Measurements from ENCODE around the gene APBA2.

The APBA2 gene

GRCh38 chr15:28937271-28937670 lies 51.5 kb downstream of the APBA2 start:
- H3K36me3 ChIP-seq (ENCODE audit: control insufficient read depth, insufficient read depth, low read length) = no peaks in the 10 kb centered on the region
- no peaks in the 10 kb centered on the region for H3K27me3 ChIP-seq (ENCODE audit: control insufficient read depth, insufficient read depth, low read length)
- no peak overlapping the region for H3K9ac ChIP-seq (ENCODE audit: low read length)
- H3K4me1 ChIP-seq (ENCODE audit: control insufficient read depth, insufficient read depth, low read length) = no peaks in the 10 kb centered on the region
- H3K4me3 ChIP-seq (ENCODE audit: low read length) = no peak overlapping the region
- no peaks in the 10 kb centered on the region for H3K9me3 ChIP-seq (ENCODE audit: control insufficient read depth, low read length)

DNA sequence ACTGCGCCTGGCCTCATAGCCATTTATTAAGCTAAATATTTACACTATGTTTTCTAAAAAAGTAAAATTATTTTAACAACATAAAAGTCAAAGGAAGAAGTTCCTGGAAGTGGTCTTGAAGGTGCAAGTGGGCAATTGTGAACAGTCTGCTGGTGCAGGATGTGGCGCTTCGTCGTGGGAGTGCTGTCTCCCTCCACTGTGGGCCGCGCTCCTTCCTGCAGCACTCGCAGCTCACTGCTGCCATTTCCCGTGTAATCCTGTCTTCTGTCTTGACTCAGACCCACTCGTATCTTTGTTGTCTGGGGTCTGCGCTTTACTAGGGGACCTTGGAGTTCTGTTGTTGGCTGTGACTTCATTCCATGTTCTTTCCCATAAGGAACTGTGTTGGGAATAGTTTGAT lies 56.3 kb downstream of the APBA2 start:
- Histone ChIP-seq H3K9ac (ENCODE audit: low read length) (no peak overlapping the region), H3K27me3 (ENCODE audit: control insufficient read depth, insufficient read depth, low read length) (no peaks in the 10 kb centered on the region), H3K36me3 (ENCODE audit: control insufficient read depth, insufficient read depth, low read length) (no peaks in the 10 kb centered on the region), H3K4me1 (ENCODE audit: control insufficient read depth, insufficient read depth, low read length) (no peaks in the 10 kb centered on the region), H3K9me3 (ENCODE audit: control insufficient read depth, low read length) (no peaks in the 10 kb centered on the region), H3K4me3 (ENCODE audit: low read length) (no peak overlapping the region)

- Histone ChIP-seq H3K9ac (ENCODE audit: low read length) (no peak overlapping the region), H3K4me3 (ENCODE audit: low read length) (no peak overlapping the region), H3K36me3 (ENCODE audit: control insufficient read depth, insufficient read depth, low read length) (no peaks in the 10 kb centered on the region), H3K4me1 (ENCODE audit: control insufficient read depth, insufficient read depth, low read length) (no peaks in the 10 kb centered on the region), H3K27me3 (ENCODE audit: control insufficient read depth, insufficient read depth, low read length) (no peaks in the 10 kb centered on the region), H3K9me3 (ENCODE audit: control insufficient read depth, low read length) (no peaks in the 10 kb centered on the region)
Observed at GRCh38 chr15:28942571-28942970, 56.8 kb downstream of the APBA2 start.

- no peaks in the 10 kb centered on the region for H3K27me3 ChIP-seq (ENCODE audit: control insufficient read depth, insufficient read depth, low read length)
- H3K9me3 ChIP-seq (ENCODE audit: control insufficient read depth, low read length) = no peaks in the 10 kb centered on the region
- no peaks in the 10 kb centered on the region for H3K4me1 ChIP-seq (ENCODE audit: control insufficient read depth, insufficient read depth, low read length)
- no peaks in the 10 kb centered on the region for H3K36me3 ChIP-seq (ENCODE audit: control insufficient read depth, insufficient read depth, low read length)
- H3K9ac ChIP-seq (ENCODE audit: low read length) = no peak overlapping the region
- no peak overlapping the region for H3K4me3 ChIP-seq (ENCODE audit: low read length)
Observed at GRCh38 chr15:28943146-28943545, 57.4 kb downstream of the APBA2 start.

DNA sequence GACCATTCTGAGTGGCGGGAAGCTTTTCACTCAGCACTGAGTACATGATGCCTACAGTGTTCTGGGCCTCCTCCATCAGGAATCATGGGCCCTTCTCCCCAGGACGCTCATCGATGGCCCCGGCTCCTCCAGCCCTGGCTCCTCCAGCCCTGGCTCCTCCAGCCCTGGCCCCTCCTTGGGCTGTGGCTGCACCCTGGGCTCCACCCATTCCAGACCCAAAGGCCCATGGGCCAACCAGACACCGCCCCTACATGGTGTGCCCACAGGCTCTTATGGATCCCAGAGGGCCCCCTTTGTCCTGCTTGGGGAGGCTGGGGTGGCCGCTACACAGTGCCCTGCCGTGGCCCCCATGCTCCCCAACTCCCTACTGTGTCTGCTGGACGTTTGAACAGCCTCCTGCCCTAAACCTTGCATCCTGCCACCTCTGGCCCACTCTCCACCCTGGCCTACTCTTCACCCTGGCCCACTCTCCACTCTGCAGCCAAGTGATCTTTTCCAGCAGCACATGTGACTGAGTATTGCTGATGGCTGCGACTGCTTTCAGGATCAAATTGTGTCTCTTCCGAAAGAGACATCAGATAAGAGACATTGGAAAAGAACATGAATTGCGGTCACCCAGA lies 57.9 kb downstream of the APBA2 start:
- no peak overlapping the region for H3K9ac ChIP-seq (ENCODE audit: low read length)
- H3K36me3 ChIP-seq (ENCODE audit: control insufficient read depth, insufficient read depth, low read length) = no peaks in the 10 kb centered on the region
- H3K9me3 ChIP-seq (ENCODE audit: control insufficient read depth, low read length) = no peaks in the 10 kb centered on the region
- no peaks in the 10 kb centered on the region for H3K4me1 ChIP-seq (ENCODE audit: control insufficient read depth, insufficient read depth, low read length)
- no peak overlapping the region for H3K4me3 ChIP-seq (ENCODE audit: low read length)
- H3K27me3 ChIP-seq (ENCODE audit: control insufficient read depth, insufficient read depth, low read length) = no peaks in the 10 kb centered on the region

- H3K9ac ChIP-seq (ENCODE audit: low read length) = no peak overlapping the region
- H3K4me3 ChIP-seq (ENCODE audit: low read length) = no peak overlapping the region
- no peaks in the 10 kb centered on the region for H3K4me1 ChIP-seq (ENCODE audit: control insufficient read depth, insufficient read depth, low read length)
- no peaks in the 10 kb centered on the region for H3K27me3 ChIP-seq (ENCODE audit: control insufficient read depth, insufficient read depth, low read length)
- H3K36me3 ChIP-seq (ENCODE audit: control insufficient read depth, insufficient read depth, low read length) = no peaks in the 10 kb centered on the region
- no peaks in the 10 kb centered on the region for H3K9me3 ChIP-seq (ENCODE audit: control insufficient read depth, low read length)
Observed at GRCh38 chr15:28944286-28944685, 58.5 kb downstream of the APBA2 start.

GRCh38 chr15:28944696-28945300 lies 59.0 kb downstream of the APBA2 start:
- Histone ChIP-seq H3K27me3 (ENCODE audit: control insufficient read depth, insufficient read depth, low read length) (no peaks in the 10 kb centered on the region), H3K9ac (ENCODE audit: low read length) (no peak overlapping the region), H3K4me3 (ENCODE audit: low read length) (no peak overlapping the region), H3K9me3 (ENCODE audit: control insufficient read depth, low read length) (no peaks in the 10 kb centered on the region), H3K4me1 (ENCODE audit: control insufficient read depth, insufficient read depth, low read length) (no peaks in the 10 kb centered on the region), H3K36me3 (ENCODE audit: control insufficient read depth, insufficient read depth, low read length) (no peaks in the 10 kb centered on the region)

- Histone ChIP-seq H3K9ac (ENCODE audit: low read length) (no peak overlapping the region), H3K9me3 (ENCODE audit: control insufficient read depth, low read length) (no peaks in the 10 kb centered on the region), H3K4me3 (ENCODE audit: low read length) (no peak overlapping the region), H3K27me3 (ENCODE audit: control insufficient read depth, insufficient read depth, low read length) (no peaks in the 10 kb centered on the region), H3K36me3 (ENCODE audit: control insufficient read depth, insufficient read depth, low read length) (no peaks in the 10 kb centered on the region), H3K4me1 (ENCODE audit: control insufficient read depth, insufficient read depth, low read length) (no peaks in the 10 kb centered on the region)
Observed at GRCh38 chr15:28945626-28946230, 60.0 kb downstream of the APBA2 start.

GRCh38 chr15:28946803-28947202 lies 61.0 kb downstream of the APBA2 start:
- no peak overlapping the region for H3K9ac ChIP-seq (ENCODE audit: low read length)
- no peaks in the 10 kb centered on the region for H3K27me3 ChIP-seq (ENCODE audit: control insufficient read depth, insufficient read depth, low read length)
- H3K36me3 ChIP-seq (ENCODE audit: control insufficient read depth, insufficient read depth, low read length) = no peaks in the 10 kb centered on the region
- no peak overlapping the region for H3K4me3 ChIP-seq (ENCODE audit: low read length)
- no peaks in the 10 kb centered on the region for H3K4me1 ChIP-seq (ENCODE audit: control insufficient read depth, insufficient read depth, low read length)
- H3K9me3 ChIP-seq (ENCODE audit: control insufficient read depth, low read length) = no peaks in the 10 kb centered on the region

DNA sequence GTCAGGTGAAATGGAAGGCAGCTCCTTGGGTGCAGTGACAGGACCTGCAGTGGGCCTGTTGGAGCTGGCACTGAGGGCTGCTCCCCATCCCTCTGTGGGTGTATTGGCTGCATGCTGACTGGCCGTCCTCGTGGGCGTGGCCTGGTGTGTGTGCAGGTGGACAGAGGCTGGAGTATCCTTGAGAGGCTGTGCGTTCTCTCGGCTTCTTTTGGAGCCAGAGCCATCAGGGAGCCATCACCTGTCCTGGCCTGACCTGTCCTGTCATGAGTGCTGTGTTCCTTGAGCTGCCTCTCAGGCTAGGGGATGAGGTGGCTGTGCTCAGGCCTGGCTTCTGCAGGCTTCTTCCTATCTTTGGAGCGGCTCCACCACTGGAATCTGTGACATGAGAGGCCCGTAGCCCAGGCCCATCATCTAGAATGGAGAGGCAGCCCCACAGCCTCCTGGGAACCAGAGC lies 61.5 kb downstream of the APBA2 start:
- Histone ChIP-seq H3K9ac (ENCODE audit: low read length) (no peak overlapping the region), H3K4me3 (ENCODE audit: low read length) (no peak overlapping the region), H3K36me3 (ENCODE audit: control insufficient read depth, insufficient read depth, low read length) (no peaks in the 10 kb centered on the region), H3K27me3 (ENCODE audit: control insufficient read depth, insufficient read depth, low read length) (no peaks in the 10 kb centered on the region), H3K4me1 (ENCODE audit: control insufficient read depth, insufficient read depth, low read length) (no peaks in the 10 kb centered on the region), H3K9me3 (ENCODE audit: control insufficient read depth, low read length) (no peaks in the 10 kb centered on the region)

DNA sequence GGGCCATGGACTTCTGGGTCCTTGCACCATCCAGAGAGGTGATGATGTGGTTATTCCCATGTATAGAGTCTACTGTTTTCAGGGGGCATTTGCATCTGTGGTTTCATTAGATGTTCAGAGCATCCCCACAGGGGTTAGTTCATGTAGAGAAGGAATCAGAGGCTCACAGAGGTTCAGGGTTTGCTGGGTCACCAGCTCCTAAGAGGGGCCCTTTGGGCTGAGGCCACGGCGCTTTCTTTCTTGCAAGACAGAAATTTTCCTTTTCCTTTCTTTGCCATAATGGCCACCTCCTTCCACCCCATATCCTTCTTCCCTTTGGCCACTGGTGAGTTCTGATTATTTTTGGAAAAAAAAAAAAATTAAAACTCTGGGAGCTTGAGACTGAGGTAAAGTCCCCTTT lies 62.3 kb downstream of the APBA2 start:
- Histone ChIP-seq H3K4me3 (ENCODE audit: low read length) (no peak overlapping the region), H3K9ac (ENCODE audit: low read length) (no peak overlapping the region)

DNA sequence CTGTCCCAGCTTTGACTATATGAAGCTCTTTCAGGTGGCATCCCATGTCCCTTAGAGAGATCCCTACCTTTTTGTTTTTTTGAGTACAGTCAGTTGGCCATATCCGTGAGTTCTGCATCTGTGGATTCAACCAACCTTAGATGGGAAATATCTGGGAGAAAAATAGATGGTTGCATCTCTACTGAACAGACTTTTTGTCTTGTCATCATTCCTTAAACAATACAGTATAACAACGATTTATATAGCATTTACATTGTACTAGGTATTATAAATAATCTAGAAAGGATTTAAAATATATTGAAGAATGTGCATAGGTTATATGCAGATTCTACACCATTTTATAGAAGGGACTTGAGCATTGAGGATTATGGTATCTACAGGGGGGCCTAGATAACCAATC lies 65.1 kb downstream of the APBA2 start:
- Histone ChIP-seq H3K9ac (ENCODE audit: low read length) (no peak overlapping the region), H3K4me3 (ENCODE audit: low read length) (no peak overlapping the region), H3K4me1 (ENCODE audit: control insufficient read depth, insufficient read depth, low read length) (no peaks in the 10 kb centered on the region), H3K9me3 (ENCODE audit: control insufficient read depth, low read length) (no peaks in the 10 kb centered on the region), H3K27me3 (ENCODE audit: control insufficient read depth, insufficient read depth, low read length) (no peaks in the 10 kb centered on the region), H3K36me3 (ENCODE audit: control insufficient read depth, insufficient read depth, low read length) (no peaks in the 10 kb centered on the region)

More for the DNA sequence above, 62.3 kb downstream of the APBA2 start:
- Histone ChIP-seq H3K4me1 (ENCODE audit: control insufficient read depth, insufficient read depth, low read length) (no peaks in the 10 kb centered on the region), H3K9me3 (ENCODE audit: control insufficient read depth, low read length) (no peaks in the 10 kb centered on the region), H3K36me3 (ENCODE audit: control insufficient read depth, insufficient read depth, low read length) (no peaks in the 10 kb centered on the region), H3K27me3 (ENCODE audit: control insufficient read depth, insufficient read depth, low read length) (no peaks in the 10 kb centered on the region)
